ENCODE measurements around the gene PLA2G6.

The PLA2G6 gene

GRCh38 chr22:38115423-38116205 lies 66.0 kb downstream of the PLA2G6 start:
- no peak for TF ChIP-seq CTCF (IDR thresholded peaks at IDR 0.05; ENCODE audit: low read depth, low read length)
- no peak overlapping the region for H3K4me3 ChIP-seq (replicated peaks in 1 of 2; ENCODE audit: low read depth in 2 of 2, low read length in 2 of 2)
- DNase-seq (ENCODE audit: low read depth in 2 of 2) = no peak

- peak; percentile 99 for TF ChIP-seq CTCF (IDR thresholded peaks at IDR 0.05; ENCODE audit: low read depth, low read length)
- DNase-seq (ENCODE audit: low read depth in 2 of 2) = peak; percentile 87 to 91
- no peak overlapping the region for H3K4me3 ChIP-seq (replicated peaks in 1 of 2; ENCODE audit: low read depth in 2 of 2, low read length in 2 of 2)
Measured at GRCh38 chr22:38114484-38115398, 66.9 kb downstream of the PLA2G6 start.

- TF ChIP-seq CTCF (IDR thresholded peaks at IDR 0.05; ENCODE audit: low read depth, low read length) = no peak
- H3K4me3 ChIP-seq (replicated peaks in 1 of 2; ENCODE audit: low read depth in 2 of 2, low read length in 2 of 2) = no peak overlapping the region
- no peak for DNase-seq (ENCODE audit: low read depth in 2 of 2)
Measured at GRCh38 chr22:38112381-38112780, 69.2 kb downstream of the PLA2G6 start.

GRCh38 chr22:38111925-38112355 lies 69.7 kb downstream of the PLA2G6 start:
- no peak for TF ChIP-seq CTCF (IDR thresholded peaks at IDR 0.05; ENCODE audit: low read depth, low read length)
- no peak for DNase-seq (ENCODE audit: low read depth in 2 of 2)
- H3K4me3 ChIP-seq (replicated peaks in 1 of 2; ENCODE audit: low read depth in 2 of 2, low read length in 2 of 2) = no peak overlapping the region

GRCh38 chr22:38110863-38111852 lies 70.5 kb downstream of the PLA2G6 start:
- no peak for TF ChIP-seq CTCF (IDR thresholded peaks at IDR 0.05; ENCODE audit: low read depth, low read length)
- no peak for DNase-seq (ENCODE audit: low read depth in 2 of 2)
- H3K4me3 ChIP-seq (replicated peaks in 1 of 2; ENCODE audit: low read depth in 2 of 2, low read length in 2 of 2) = no peak overlapping the region

All from cardiac fibroblast (primary cell).